Gastroesophageal sphincter (tissue), 4 donors: ENCODE measurements around the gene DENND6B. TPM values are rescaled to one million over a fixed set of nuclear protein-coding genes. Genes with fewer than 3 reads are reported as not detected.
"Not testable (repeated sequence)": the region's sequence is repeated elsewhere in the genome, so short reads cannot be mapped to it uniquely, and the experiment has no call there.

Experiments
- ATAC-seq: fragments of 150-250 bp; one replicate; pipeline ENCODE4 v1.9.1; 2016; ENCODE audit warnings: mild to moderate bottlenecking, moderate library complexity
- H3K27ac ChIP-seq, 4 donors: fragments of 200-600 bp; sonication (generic) in 3 of 4; 1 replicate in 3 of 4; 2 replicates in 1 of 4; pipeline ENCODE4 v1.5.1; 2016 to 2019
- H3K27me3 ChIP-seq: fragments of 200-600 bp; sonication (generic); one replicate; pipeline ENCODE4 v1.5.1; 2019
- H3K36me3 ChIP-seq, 2 donors: fragments of 200-600 bp; sonication (generic); one replicate each; pipeline ENCODE4 v1.5.1; 2019; ENCODE audit warnings: control low read depth in 1 of 2
- H3K4me1 ChIP-seq, 3 donors: fragments of 200-600 bp; sonication (generic); 1 replicate in 2 of 3; 2 replicates in 1 of 3; pipeline ENCODE4 v1.5.1; 2016 to 2019; ENCODE audit warnings: control low read depth in 2 of 3
- H3K4me3 ChIP-seq, 2 donors: fragments of 200-600 bp; sonication (generic); one replicate each; pipeline ENCODE4 v1.5.1; 2019; ENCODE audit warnings: mild to moderate bottlenecking in 1 of 2, moderate library complexity in 1 of 2
- H3K9me3 ChIP-seq, 3 donors: fragments of 200-600 bp; sonication (generic); one replicate each; pipeline ENCODE4 v1.5.1; 2017 to 2019; ENCODE audit warnings: control low read depth in 2 of 3
- EP300 ChIP-seq: sonication (generic); formaldehyde crosslinking; IDR thresholded peaks from one replicate; pipeline ENCODE4 v1.6.1; 2017; ENCODE audit warnings: antibody characterized with exemption, mild to moderate bottlenecking
- POLR2A ChIP-seq, 2 donors: fragments of 450-650 bp; IDR thresholded peaks; one replicate each; pipeline ENCODE4 v1.6.1; 2017; ENCODE audit warnings: antibody characterized with exemption in 2 of 2, mild to moderate bottlenecking in 2 of 2, moderate library complexity in 1 of 2
- POLR2AphosphoS5 ChIP-seq: sonication (generic); formaldehyde crosslinking; IDR thresholded peaks from one replicate; pipeline ENCODE4 v1.6.1; 2017; ENCODE audit warnings: antibody characterized with exemption
- WGBS, 2 donors: methylation state at CpG; one replicate each; pipeline ENCODE4 v1.1.5; 2018; ENCODE audit warnings: low coverage in 1 of 2; 5-methylcytosine and 5-hydroxymethylcytosine counted together
- total RNA-seq, 4 donors: library from RNA; depleted of rRNA; stranded (reverse); fragments of >200 nt; gene quantifications; one replicate each; pipeline ENCODE4 v1.1.0, GENCODE V29; 2016
- TF ChIP-seq, protein P1 (sequence below), 4 experiments: fragments of 200-600 bp in 2 of 4; fragments of 450-650 bp in 2 of 4; sonication (generic) in 1 of 4; IDR thresholded peaks; one replicate each; pipeline ENCODE4 v1.5.1; 2017 to 2019; ENCODE audit warnings: antibody characterized with exemption in 4 of 4, mild to moderate bottlenecking in 2 of 4, moderate library complexity in 2 of 4

Gene DENND6B
- total RNA-seq, 4 donors from 2014 or later, result 2.0 to 4.8 (median 2.8) TPM

DNA sequence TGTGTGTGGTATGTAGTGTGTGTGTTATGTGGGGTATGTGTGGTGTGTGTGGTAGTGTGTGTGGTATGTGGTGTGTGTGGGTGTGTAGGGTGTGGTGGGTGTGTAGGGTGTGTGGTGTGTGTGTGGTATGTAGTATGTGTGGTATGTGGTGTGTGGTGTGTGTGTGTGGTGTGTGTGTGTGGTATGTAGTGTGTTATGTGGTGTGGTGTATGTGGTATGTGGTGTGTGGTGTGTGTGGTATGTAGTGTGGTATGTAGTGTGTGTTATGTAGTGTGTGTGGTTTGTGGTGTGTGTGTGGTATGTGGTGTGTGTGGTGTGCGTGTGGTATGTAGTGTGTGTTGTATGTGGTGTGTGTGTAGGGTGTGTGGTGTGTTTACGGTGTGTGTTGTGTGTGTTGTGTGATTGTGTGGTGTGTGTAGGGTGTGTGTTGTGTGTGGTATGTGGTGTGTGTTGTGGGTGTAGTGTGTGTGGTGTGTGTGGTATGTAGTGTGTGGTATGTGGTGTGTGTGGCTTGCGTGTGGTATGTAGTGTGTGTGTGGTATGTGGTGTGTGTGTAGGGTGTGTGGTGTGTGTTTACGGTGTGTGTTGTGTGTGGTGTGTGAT is 12.1 kb upstream of the DENND6B start:
- H3K4me3 ChIP-seq, result no peak overlapping the region
- H3K27me3 ChIP-seq, result no peaks in the 10 kb centered on the region
- no peak for ATAC-seq
- no peaks in the 10 kb centered on the region for H3K9me3 ChIP-seq
- no peaks in the 10 kb centered on the region for H3K36me3 ChIP-seq
- peaks cover 0 to 12% (median 0%) of the 10 kb centered on the region in 3 donors for H3K4me1 ChIP-seq
- WGBS, 2 donors, result 82 to 87% methylated on average over 3 to 4 of the region's 4 CpGs
- no peak for TF ChIP-seq POLR2AphosphoS5
- TF ChIP-seq, protein P1, sequence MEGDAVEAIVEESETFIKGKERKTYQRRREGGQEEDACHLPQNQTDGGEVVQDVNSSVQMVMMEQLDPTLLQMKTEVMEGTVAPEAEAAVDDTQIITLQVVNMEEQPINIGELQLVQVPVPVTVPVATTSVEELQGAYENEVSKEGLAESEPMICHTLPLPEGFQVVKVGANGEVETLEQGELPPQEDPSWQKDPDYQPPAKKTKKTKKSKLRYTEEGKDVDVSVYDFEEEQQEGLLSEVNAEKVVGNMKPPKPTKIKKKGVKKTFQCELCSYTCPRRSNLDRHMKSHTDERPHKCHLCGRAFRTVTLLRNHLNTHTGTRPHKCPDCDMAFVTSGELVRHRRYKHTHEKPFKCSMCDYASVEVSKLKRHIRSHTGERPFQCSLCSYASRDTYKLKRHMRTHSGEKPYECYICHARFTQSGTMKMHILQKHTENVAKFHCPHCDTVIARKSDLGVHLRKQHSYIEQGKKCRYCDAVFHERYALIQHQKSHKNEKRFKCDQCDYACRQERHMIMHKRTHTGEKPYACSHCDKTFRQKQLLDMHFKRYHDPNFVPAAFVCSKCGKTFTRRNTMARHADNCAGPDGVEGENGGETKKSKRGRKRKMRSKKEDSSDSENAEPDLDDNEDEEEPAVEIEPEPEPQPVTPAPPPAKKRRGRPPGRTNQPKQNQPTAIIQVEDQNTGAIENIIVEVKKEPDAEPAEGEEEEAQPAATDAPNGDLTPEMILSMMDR (IDR thresholded peaks at IDR 0.05), result no peak
- no peak for TF ChIP-seq EP300
- TF ChIP-seq POLR2A (IDR thresholded peaks at IDR 0.05), result no peak
- H3K27ac ChIP-seq, result no peak overlapping the region

DNA sequence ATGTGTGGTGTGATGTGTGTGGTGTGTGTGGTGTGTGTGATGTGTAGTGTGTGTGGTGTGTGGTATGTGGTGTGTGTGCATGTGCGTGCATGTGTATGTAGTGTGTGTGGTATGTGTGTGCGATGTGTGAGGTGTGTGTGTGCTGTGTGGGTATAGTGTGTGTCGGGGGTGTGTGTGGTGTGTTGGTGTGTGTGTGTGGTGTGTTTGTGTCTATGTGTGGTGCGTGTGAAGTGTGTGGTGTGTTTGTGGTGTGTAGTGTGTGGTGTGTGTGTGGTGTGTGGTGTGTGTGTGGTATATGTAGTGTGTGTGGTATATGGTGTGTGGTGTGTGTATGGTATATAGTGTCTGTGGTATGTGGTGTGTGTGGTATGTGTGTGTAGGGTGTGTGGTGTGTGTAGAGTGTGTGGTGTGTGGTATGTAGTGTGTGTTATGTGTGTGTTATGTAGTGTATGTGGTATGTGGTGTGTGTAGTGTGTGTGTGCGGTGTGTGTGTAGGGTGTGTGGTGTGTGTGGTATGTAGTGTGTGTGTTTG is 11.3 kb upstream of the DENND6B start:
- TF ChIP-seq, protein P1 (IDR thresholded peaks at IDR 0.05), result no peak
- no peak for TF ChIP-seq POLR2AphosphoS5
- TF ChIP-seq EP300, result no peak
- no peak for TF ChIP-seq POLR2A (IDR thresholded peaks at IDR 0.05)
- no peaks in the 10 kb centered on the region for H3K27me3 ChIP-seq
- WGBS, 2 donors, result 83 to 86% methylated on average over 5 of the region's 5 CpGs
- H3K4me1 ChIP-seq, result peaks cover 0 to 12% (median 0%) of the 10 kb centered on the region in 3 donors
- H3K9me3 ChIP-seq, result no peaks in the 10 kb centered on the region
- ATAC-seq, result no peak
- no peak overlapping the region for H3K27ac ChIP-seq
- no peaks in the 10 kb centered on the region for H3K36me3 ChIP-seq
- H3K4me3 ChIP-seq, result no peak overlapping the region

DNA sequence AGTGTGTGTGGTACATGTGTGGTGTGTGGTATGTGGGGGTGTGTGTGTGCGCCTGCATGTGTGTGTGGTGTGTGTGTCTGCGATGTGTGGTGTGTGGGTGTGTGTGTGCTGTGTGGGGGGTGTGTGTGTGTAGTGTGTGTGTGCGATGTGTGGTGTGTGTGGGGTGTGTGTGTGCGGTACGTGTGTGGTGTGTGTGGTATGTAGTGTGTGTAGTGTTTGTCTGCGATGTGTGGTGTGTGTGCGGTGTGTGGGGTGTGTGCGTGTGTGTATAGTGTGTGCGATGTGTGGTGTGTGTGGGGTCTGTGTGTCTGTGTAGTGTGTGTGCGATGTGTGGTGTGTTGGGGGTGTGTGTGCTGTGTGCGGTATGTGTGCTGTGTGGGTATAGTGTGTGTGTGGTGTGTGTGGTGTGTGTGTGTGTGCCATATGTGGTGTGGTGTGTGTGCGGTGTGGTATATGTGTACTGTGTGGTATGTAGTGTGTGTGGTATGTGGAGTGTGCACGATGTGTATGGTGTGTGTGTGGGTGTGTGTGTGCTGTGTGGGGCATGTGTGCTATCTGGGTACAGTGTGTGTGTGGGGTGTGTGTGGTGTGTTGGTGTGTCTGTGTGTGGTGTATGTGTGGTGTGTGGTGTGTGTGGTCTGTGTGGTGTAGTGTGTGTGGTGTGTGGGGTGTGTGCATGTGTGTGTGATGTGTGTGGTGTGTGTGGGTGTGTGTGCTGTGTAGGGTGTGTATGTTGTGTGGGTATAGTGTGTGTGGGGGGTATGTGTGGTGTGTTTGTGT is 10.6 kb upstream of the DENND6B start:
- Histone ChIP-seq H3K27me3 (no peaks in the 10 kb centered on the region), H3K9me3 (no peaks in the 10 kb centered on the region), H3K4me1 (peaks cover 0 to 7% (median 0%) of the 10 kb centered on the region in 3 donors), H3K36me3 (no peaks in the 10 kb centered on the region), H3K4me3 (no peak overlapping the region), H3K27ac (no peak overlapping the region)
- TF ChIP-seq POLR2AphosphoS5 (no peak), POLR2A (IDR thresholded peaks at IDR 0.05) (no peak), EP300 (no peak)
- TF ChIP-seq, protein P1 (IDR thresholded peaks at IDR 0.05), result no peak
- 92 to 95% methylated on average over 13 of the region's 13 CpGs for WGBS, 2 donors
- ATAC-seq, result no peak

DNA sequence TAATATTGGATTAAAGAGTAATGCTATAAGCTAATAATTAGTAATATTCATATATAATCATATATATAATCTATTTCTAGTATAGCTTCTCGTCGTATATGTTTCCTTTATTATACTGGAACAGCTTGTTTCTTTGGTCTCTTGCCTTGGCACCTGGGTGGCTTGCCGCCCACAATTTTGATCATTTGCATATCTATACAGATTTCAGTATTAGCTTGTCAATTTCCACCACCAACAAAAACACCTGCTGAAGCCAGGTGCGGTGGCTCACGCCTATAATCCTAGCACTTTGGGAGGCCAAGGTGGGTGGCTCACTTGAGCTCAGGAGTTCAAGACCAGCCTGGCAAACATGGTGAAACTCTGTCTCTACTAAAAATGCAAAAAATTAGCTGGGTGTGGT is 7.6 kb upstream of the DENND6B start:
- not testable (repeated sequence) for H3K36me3 ChIP-seq, ATAC-seq, H3K4me3 ChIP-seq, H3K27me3 ChIP-seq, H3K27ac ChIP-seq, H3K9me3 ChIP-seq, H3K4me1 ChIP-seq
- 92 to 95% methylated on average over 5 of the region's 5 CpGs for WGBS, 2 donors

DNA sequence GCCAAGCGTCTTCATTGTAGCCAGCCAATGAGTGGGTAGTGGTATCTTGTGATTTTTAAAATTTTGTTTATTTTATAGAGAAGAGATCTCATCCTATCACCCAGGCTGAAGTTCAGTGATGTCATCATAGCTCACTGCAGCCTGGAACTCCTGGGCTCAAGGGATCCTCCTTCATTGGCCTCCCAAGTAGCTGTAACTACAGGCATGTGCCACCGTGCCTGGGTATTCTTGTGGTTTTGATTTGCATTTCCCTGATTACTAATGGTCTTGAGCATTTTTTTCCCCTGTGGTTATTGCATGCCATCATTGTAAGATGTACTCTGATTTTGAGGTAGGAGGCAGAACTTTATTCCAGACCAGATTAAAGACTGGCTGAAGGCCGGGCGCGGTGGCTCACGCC is 2.4 kb upstream of the DENND6B start:
- 82 to 97% methylated on average over 2 to 5 of the region's 6 CpGs for WGBS, 2 donors
- H3K27ac ChIP-seq, result no peak overlapping the region

More for the DNA sequence above, 2.4 kb upstream of the DENND6B start:
- Histone ChIP-seq H3K9me3 (no peaks in the 10 kb centered on the region), H3K36me3 (no peaks in the 10 kb centered on the region), H3K27me3 (no peaks in the 10 kb centered on the region), H3K4me1 (peaks cover 0 to 22% (median 10%) of the 10 kb centered on the region in 3 donors), H3K4me3 (no peak overlapping the region)
- TF ChIP-seq POLR2AphosphoS5 (no peak), POLR2A (IDR thresholded peaks at IDR 0.05) (no peak), EP300 (no peak)
- TF ChIP-seq, protein P1 (IDR thresholded peaks at IDR 0.05), result no peak
- no peak for ATAC-seq
